Neural cell (in vitro differentiated cells): Measurements from ENCODE around the gene C20orf144.

Experiments
- EZH2 ChIP-seq: fragments of 200-600, 300-800 bp; shearing (Covaris generic), sonication (generic); IDR thresholded peaks from 2 replicates; pipeline ENCODE4 v1.6.1; 2014; ENCODE audit warnings: antibody characterized with exemption, low read length, borderline replicate concordance, mild to moderate bottlenecking; ENCODE audit not compliant: insufficient read depth, poor library complexity, severe bottlenecking
- MXI1 ChIP-seq: fragments of 450-650 bp; conservative IDR thresholded peaks from 2 replicates; pipeline ENCODE4 v1.6.1; 2014; ENCODE audit warnings: antibody characterized with exemption, mild to moderate bottlenecking; ENCODE audit not compliant: poor library complexity, severe bottlenecking
- POLR2AphosphoS5 ChIP-seq: IDR thresholded peaks from 2 replicates; pipeline ENCODE4 v1.6.1; 2012
- TF ChIP-seq, protein P1 (sequence below): fragments of 450-650 bp; IDR thresholded peaks from 2 replicates; pipeline ENCODE4 v1.5.1; 2014; ENCODE audit warnings: antibody characterized with exemption, mild to moderate bottlenecking, moderate library complexity; ENCODE audit not compliant: poor library complexity, severe bottlenecking
- TF ChIP-seq, protein P2 (sequence below): IDR thresholded peaks from 2 replicates; pipeline ENCODE4 v1.6.1; 2012; ENCODE audit warnings: borderline replicate concordance

DNA sequence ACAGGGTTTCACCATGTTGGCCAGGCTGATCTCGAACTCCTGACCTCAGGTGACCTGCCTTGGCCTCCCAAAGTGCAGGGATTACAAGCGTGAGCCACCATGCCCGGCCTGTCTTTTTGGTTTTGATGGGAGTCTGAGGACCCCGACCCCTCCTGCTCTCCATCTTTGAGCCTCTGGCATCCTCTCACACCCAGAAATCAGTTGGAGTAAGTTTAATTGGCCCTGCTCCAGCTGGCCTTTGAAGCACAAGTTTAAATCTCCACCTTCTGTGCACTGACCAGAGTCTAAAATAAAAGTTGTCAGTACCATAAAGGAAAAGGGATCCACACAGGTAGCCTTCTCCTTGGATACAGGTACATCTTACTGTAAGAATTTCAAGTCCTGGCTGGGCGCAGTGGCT, 15.9 kb upstream of the C20orf144 start:
- TF ChIP-seq, protein P1, sequence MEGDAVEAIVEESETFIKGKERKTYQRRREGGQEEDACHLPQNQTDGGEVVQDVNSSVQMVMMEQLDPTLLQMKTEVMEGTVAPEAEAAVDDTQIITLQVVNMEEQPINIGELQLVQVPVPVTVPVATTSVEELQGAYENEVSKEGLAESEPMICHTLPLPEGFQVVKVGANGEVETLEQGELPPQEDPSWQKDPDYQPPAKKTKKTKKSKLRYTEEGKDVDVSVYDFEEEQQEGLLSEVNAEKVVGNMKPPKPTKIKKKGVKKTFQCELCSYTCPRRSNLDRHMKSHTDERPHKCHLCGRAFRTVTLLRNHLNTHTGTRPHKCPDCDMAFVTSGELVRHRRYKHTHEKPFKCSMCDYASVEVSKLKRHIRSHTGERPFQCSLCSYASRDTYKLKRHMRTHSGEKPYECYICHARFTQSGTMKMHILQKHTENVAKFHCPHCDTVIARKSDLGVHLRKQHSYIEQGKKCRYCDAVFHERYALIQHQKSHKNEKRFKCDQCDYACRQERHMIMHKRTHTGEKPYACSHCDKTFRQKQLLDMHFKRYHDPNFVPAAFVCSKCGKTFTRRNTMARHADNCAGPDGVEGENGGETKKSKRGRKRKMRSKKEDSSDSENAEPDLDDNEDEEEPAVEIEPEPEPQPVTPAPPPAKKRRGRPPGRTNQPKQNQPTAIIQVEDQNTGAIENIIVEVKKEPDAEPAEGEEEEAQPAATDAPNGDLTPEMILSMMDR: no peak
- TF ChIP-seq, protein P2, sequence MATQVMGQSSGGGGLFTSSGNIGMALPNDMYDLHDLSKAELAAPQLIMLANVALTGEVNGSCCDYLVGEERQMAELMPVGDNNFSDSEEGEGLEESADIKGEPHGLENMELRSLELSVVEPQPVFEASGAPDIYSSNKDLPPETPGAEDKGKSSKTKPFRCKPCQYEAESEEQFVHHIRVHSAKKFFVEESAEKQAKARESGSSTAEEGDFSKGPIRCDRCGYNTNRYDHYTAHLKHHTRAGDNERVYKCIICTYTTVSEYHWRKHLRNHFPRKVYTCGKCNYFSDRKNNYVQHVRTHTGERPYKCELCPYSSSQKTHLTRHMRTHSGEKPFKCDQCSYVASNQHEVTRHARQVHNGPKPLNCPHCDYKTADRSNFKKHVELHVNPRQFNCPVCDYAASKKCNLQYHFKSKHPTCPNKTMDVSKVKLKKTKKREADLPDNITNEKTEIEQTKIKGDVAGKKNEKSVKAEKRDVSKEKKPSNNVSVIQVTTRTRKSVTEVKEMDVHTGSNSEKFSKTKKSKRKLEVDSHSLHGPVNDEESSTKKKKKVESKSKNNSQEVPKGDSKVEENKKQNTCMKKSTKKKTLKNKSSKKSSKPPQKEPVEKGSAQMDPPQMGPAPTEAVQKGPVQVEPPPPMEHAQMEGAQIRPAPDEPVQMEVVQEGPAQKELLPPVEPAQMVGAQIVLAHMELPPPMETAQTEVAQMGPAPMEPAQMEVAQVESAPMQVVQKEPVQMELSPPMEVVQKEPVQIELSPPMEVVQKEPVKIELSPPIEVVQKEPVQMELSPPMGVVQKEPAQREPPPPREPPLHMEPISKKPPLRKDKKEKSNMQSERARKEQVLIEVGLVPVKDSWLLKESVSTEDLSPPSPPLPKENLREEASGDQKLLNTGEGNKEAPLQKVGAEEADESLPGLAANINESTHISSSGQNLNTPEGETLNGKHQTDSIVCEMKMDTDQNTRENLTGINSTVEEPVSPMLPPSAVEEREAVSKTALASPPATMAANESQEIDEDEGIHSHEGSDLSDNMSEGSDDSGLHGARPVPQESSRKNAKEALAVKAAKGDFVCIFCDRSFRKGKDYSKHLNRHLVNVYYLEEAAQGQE: no peak
- no peak for TF ChIP-seq POLR2AphosphoS5
- no peak for TF ChIP-seq EZH2
- no peak for TF ChIP-seq MXI1
